HepG2 (cell line): ENCODE data around the gene MRPL54.

ENCODE experiments used
- FOXJ3 ChIP-seq: sonication (generic); formaldehyde crosslinking; IDR thresholded peaks from 2 replicates; pipeline ENCODE4 v1.4.0; 2020; ENCODE audit warnings: missing genetic modification reagents, mild to moderate bottlenecking, borderline replicate concordance
- TBP ChIP-seq: sonication (generic); formaldehyde crosslinking; IDR thresholded peaks from 2 replicates; pipeline ENCODE4 v1.5.0; 2020; ENCODE audit warnings: missing genetic modification reagents
- TF ChIP-seq, protein P1 (sequence below): sonication (generic); formaldehyde crosslinking; conservative IDR thresholded peaks from 2 replicates; pipeline ENCODE4 v1.4.0; 2020; ENCODE audit warnings: mild to moderate bottlenecking, missing genetic modification reagents, moderate library complexity

DNA sequence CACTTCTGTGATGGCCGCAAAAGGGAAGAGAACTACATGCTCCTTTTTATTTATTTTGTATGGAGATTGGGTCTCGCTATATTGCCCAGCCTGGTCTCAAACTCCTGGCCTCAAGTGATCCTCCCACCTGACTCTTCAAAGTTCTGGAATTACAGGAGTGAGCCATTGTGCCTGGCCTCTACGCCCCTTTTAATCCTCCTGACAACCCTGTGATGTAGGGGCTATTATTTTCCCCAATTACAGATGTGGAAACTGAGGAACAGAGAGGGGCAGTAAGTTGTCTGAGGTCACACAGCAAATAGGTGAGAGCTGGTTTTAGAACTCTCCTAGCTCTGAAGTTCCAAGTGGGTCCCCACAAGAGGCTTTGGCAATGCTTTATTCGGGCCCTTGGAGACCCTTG lies 42.6 kb upstream of the MRPL54 start:
- no peak for TF ChIP-seq FOXJ3 (CRISPR knock-in tag)
- TF ChIP-seq, protein P1, sequence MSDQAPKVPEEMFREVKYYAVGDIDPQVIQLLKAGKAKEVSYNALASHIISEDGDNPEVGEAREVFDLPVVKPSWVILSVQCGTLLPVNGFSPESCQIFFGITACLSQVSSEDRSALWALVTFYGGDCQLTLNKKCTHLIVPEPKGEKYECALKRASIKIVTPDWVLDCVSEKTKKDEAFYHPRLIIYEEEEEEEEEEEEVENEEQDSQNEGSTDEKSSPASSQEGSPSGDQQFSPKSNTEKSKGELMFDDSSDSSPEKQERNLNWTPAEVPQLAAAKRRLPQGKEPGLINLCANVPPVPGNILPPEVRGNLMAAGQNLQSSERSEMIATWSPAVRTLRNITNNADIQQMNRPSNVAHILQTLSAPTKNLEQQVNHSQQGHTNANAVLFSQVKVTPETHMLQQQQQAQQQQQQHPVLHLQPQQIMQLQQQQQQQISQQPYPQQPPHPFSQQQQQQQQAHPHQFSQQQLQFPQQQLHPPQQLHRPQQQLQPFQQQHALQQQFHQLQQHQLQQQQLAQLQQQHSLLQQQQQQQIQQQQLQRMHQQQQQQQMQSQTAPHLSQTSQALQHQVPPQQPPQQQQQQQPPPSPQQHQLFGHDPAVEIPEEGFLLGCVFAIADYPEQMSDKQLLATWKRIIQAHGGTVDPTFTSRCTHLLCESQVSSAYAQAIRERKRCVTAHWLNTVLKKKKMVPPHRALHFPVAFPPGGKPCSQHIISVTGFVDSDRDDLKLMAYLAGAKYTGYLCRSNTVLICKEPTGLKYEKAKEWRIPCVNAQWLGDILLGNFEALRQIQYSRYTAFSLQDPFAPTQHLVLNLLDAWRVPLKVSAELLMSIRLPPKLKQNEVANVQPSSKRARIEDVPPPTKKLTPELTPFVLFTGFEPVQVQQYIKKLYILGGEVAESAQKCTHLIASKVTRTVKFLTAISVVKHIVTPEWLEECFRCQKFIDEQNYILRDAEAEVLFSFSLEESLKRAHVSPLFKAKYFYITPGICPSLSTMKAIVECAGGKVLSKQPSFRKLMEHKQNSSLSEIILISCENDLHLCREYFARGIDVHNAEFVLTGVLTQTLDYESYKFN (CRISPR knock-in tag) = no peak
- TF ChIP-seq TBP (CRISPR knock-in tag) = no peak
